GM12878 (cell line): ENCODE measurements around the gene MFAP2. TPM values are rescaled to one million over a fixed set of nuclear protein-coding genes. Genes with fewer than 3 reads are reported as not detected.

Source experiments
- ATAC-seq: fragments of 200-7000 bp; cut with Tn5 transposase; 3 replicates; pipeline ENCODE4 v1.9.1; 2020; ENCODE audit warnings: mild to moderate bottlenecking, moderate library complexity
- BruUV-seq: library from RNA; stranded (reverse); fragments of 400-500 nt; replicated peaks from 2 replicates; lab custom pipeline; 2021; lab: Mats Ljungman, UMichigan
- CTCF ChIA-PET: fragments of 300-600 bp; sonication (Branson Sonifier 250); formaldehyde crosslinking; extraction: SDS; loops from one replicate; lab custom pipeline; 2021; ENCODE audit warnings: inconsistent platforms; lab: Yijun Ruan, JAX
- POLR2A ChIA-PET: fragments of 350-600 bp; formaldehyde crosslinking; extraction: SDS; loops from one replicate; lab custom pipeline; 2021; ENCODE audit warnings: inconsistent platforms; lab: Charles Lee
- RAD21 ChIA-PET: fragments of 300-600 bp; sonication (Branson Sonifier 250); formaldehyde crosslinking; loops from one replicate; lab custom pipeline; 2023; ENCODE audit warnings: antibody characterized with exemption; ENCODE audit not compliant: unreplicated experiment; lab: Charles Lee
- SMC1A ChIA-PET: fragments of 300-600 bp; sonication (Branson Sonifier 250); formaldehyde crosslinking; loops from one replicate; lab custom pipeline; 2023; ENCODE audit not compliant: unreplicated experiment, uncharacterized antibody; lab: Charles Lee
- DNase-seq: peaks from one replicate; pipeline ENCODE4 v3.0.0-alpha.2; 2011; ENCODE audit warnings: low read depth, low spot score
- FAIRE-seq: peaks from 3 replicates; lab custom pipeline; 2011; peaks lifted over from hg19 to GRCh38; lab: Jason Lieb, UNC
- H2AFZ ChIP-seq: 2 replicates; pipeline ENCODE4 v1.6.0; 2011; ENCODE audit warnings: low read depth, low read length, control low read depth; ENCODE audit not compliant: control insufficient read depth
- H3K27ac ChIP-seq: 2 replicates; pipeline ENCODE4 v1.5.1; 2011; ENCODE audit warnings: control low read depth; ENCODE audit not compliant: control insufficient read depth, insufficient read depth
- H3K27me3 ChIP-seq, 2 experiments: replicated peaks in 1 of 2; 2 replicates each; pipeline versions ENCODE4 v1.6.0 to v1.6.1; 2011; ENCODE audit warnings: low read length in 1 of 2; ENCODE audit not compliant: control insufficient read depth in 2 of 2, insufficient read depth in 2 of 2
- H3K36me3 ChIP-seq, 2 experiments: 2 replicates each; pipeline ENCODE4 v1.5.1; 2011; ENCODE audit warnings: low read length in 1 of 2; ENCODE audit not compliant: control insufficient read depth in 2 of 2, insufficient read depth in 2 of 2
- H3K4me1 ChIP-seq: 2 replicates; pipeline ENCODE4 v1.6.1; 2011; ENCODE audit warnings: mild to moderate bottlenecking, low read length, moderate library complexity, mixed read lengths; ENCODE audit not compliant: control insufficient read depth, insufficient read depth
- H3K4me2 ChIP-seq: 2 replicates; pipeline ENCODE4 v1.6.0; 2011; ENCODE audit warnings: control low read depth; ENCODE audit not compliant: control insufficient read depth, insufficient read depth
- H3K4me3 ChIP-seq: fragments of 200-600 bp; sonication (generic); 2 replicates; pipeline ENCODE4 v1.5.1; 2016
- H3K79me2 ChIP-seq: 2 replicates; pipeline ENCODE4 v1.6.0; 2011; ENCODE audit warnings: low read length; ENCODE audit not compliant: control insufficient read depth, insufficient read depth
- H3K9ac ChIP-seq: 2 replicates; pipeline ENCODE4 v1.8.0; 2011; ENCODE audit warnings: low read length, control low read depth, mixed read lengths; ENCODE audit not compliant: control insufficient read depth, insufficient read depth
- H3K9me3 ChIP-seq: replicated peaks from 3 replicates; pipeline ENCODE4 v1.5.1; 2011; ENCODE audit warnings: mild to moderate bottlenecking, low read length; ENCODE audit not compliant: control insufficient read depth, insufficient read depth
- H4K20me1 ChIP-seq: 2 replicates; pipeline ENCODE4 v1.6.0; 2011; ENCODE audit not compliant: control insufficient read depth, insufficient read depth
- BCLAF1 ChIP-seq: fragments of 450-650 bp; IDR thresholded peaks from 2 replicates; pipeline ENCODE4 v1.6.1; 2017; ENCODE audit warnings: antibody characterized with exemption, mild to moderate bottlenecking, moderate library complexity
- E2F4 ChIP-seq: IDR thresholded peaks from 2 replicates; pipeline ENCODE4 v1.6.1; 2012; ENCODE audit warnings: low read depth, low read length, improper control_type of control experiment
- IKZF2 ChIP-seq, 2 experiments: fragments of 450-650 bp; IDR thresholded peaks; 2 replicates each; pipeline ENCODE4 v1.6.1; 2017; ENCODE audit warnings: mild to moderate bottlenecking in 2 of 2, moderate library complexity in 2 of 2
- JUND ChIP-seq: IDR thresholded peaks from 2 replicates; pipeline ENCODE4 v1.6.1; 2012; ENCODE audit warnings: low read depth, mild to moderate bottlenecking, low read length, improper control_type of control experiment, moderate library complexity
- RAD51 ChIP-seq: fragments of 450-650 bp; IDR thresholded peaks from 2 replicates; pipeline ENCODE4 v1.6.1; 2016; ENCODE audit warnings: moderate library complexity, mild to moderate bottlenecking, inconsistent platforms
- SMAD1 ChIP-seq: fragments of 450-650 bp; IDR thresholded peaks from 2 replicates; pipeline ENCODE4 v1.6.1; 2018; ENCODE audit warnings: mild to moderate bottlenecking, low read depth; ENCODE audit not compliant: partially characterized antibody
- SMARCA5 ChIP-seq: fragments of 450-650 bp; IDR thresholded peaks from 2 replicates; pipeline ENCODE4 v1.6.1; 2017; ENCODE audit warnings: mild to moderate bottlenecking
- SRF ChIP-seq, 2 experiments: IDR thresholded peaks; 2 replicates each; pipeline ENCODE4 v1.6.1; 2011; ENCODE audit warnings: low read depth in 2 of 2, low read length in 2 of 2, mild to moderate bottlenecking in 1 of 2, moderate library complexity in 1 of 2
- TCF3 ChIP-seq: IDR thresholded peaks from 2 replicates; pipeline ENCODE4 v1.6.1; 2012; ENCODE audit warnings: low read depth, mild to moderate bottlenecking, low read length, borderline replicate concordance; ENCODE audit not compliant: insufficient read depth
- ZNF217 ChIP-seq: fragments of 450-650 bp; IDR thresholded peaks from 2 replicates; pipeline ENCODE4 v1.6.1; 2017; ENCODE audit warnings: antibody characterized with exemption, mild to moderate bottlenecking
- WGBS: methylation state at CpG from one replicate; pipeline ENCODE4 v1.1.6; 2016; ENCODE audit warnings: low lambda C conversion rate; ENCODE audit not compliant: insufficient replicate concordance, insufficient coverage; ENCODE audit errors: missing lambda C conversion rate; 5-methylcytosine and 5-hydroxymethylcytosine counted together
- in situ Hi-C: fragments of 300-500 bp; cut with MboI; formaldehyde crosslinking; loops from 9 replicates; pipeline ENCODE4 v1.14.3; 2018; ENCODE audit warnings: mixed read lengths
- intact Hi-C: fragments of 100-400 bp; cut with micrococcal nuclease; formaldehyde crosslinking; loops from one replicate; pipeline ENCODE4 v1.14.2; 2022; ENCODE audit not compliant: unreplicated experiment
- polyA plus RNA-seq, 11 experiments: library from polyadenylated mRNA; depleted of rRNA in 4 of 11; unstranded in 6 of 11; stranded (reverse) in 5 of 11; fragments of >200 nt; fragmentation: Nextera tagmentation in 4 of 11; fragmentation: Illumina TruSeq in 1 of 11; extraction: Ambion mirVana in 4 of 11; extraction: Trizol in 1 of 11; gene quantifications; 1 replicate in 1 of 11; 2 replicates in 10 of 11; pipeline versions ENCODE4 v1.2.1 to v1.2.3, GENCODE V29; 2011 to 2016; ENCODE audit warnings: inconsistent platforms in 2 of 11, missing spikeins in 2 of 11, low read depth in 1 of 11
- total RNA-seq, 4 experiments: library from RNA; depleted of rRNA in 3 of 4; stranded (reverse); fragments of >200 nt in 3 of 4; fragmentation: Illumina TruSeq in 1 of 4; extraction: Trizol in 1 of 4; gene quantifications; 2 replicates each; pipeline versions ENCODE4 v1.2.1 to v1.2.3, GENCODE V29; 2013 to 2021
- TF ChIP-seq, protein P1 (sequence below): fragments of 450-650 bp; IDR thresholded peaks from 2 replicates; pipeline ENCODE4 v1.6.1; 2017; ENCODE audit warnings: mild to moderate bottlenecking, moderate library complexity

The MFAP2 gene
- total and polyA plus RNA-seq, 10 of the 15 experiments (the other 5 are each of a cell fraction or from before 2014, with no cell fraction given), result 0.16 TPM; not detected in 9

GRCh38 chr1:16971341-16972188, 8.9 kb downstream of the MFAP2 start (continued):
- TF ChIP-seq SRF (IDR thresholded peaks at IDR 0.05; ENCODE audit: low read depth in 2 of 2, low read length in 2 of 2) (no peak), JUND (no peak)
- TF ChIP-seq, protein P1, sequence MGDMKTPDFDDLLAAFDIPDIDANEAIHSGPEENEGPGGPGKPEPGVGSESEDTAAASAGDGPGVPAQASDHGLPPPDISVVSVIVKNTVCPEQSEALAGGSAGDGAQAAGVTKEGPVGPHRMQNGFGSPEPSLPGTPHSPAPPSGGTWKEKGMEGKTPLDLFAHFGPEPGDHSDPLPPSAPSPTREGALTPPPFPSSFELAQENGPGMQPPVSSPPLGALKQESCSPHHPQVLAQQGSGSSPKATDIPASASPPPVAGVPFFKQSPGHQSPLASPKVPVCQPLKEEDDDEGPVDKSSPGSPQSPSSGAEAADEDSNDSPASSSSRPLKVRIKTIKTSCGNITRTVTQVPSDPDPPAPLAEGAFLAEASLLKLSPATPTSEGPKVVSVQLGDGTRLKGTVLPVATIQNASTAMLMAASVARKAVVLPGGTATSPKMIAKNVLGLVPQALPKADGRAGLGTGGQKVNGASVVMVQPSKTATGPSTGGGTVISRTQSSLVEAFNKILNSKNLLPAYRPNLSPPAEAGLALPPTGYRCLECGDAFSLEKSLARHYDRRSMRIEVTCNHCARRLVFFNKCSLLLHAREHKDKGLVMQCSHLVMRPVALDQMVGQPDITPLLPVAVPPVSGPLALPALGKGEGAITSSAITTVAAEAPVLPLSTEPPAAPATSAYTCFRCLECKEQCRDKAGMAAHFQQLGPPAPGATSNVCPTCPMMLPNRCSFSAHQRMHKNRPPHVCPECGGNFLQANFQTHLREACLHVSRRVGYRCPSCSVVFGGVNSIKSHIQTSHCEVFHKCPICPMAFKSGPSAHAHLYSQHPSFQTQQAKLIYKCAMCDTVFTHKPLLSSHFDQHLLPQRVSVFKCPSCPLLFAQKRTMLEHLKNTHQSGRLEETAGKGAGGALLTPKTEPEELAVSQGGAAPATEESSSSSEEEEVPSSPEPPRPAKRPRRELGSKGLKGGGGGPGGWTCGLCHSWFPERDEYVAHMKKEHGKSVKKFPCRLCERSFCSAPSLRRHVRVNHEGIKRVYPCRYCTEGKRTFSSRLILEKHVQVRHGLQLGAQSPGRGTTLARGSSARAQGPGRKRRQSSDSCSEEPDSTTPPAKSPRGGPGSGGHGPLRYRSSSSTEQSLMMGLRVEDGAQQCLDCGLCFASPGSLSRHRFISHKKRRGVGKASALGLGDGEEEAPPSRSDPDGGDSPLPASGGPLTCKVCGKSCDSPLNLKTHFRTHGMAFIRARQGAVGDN, result no peak

DNA sequence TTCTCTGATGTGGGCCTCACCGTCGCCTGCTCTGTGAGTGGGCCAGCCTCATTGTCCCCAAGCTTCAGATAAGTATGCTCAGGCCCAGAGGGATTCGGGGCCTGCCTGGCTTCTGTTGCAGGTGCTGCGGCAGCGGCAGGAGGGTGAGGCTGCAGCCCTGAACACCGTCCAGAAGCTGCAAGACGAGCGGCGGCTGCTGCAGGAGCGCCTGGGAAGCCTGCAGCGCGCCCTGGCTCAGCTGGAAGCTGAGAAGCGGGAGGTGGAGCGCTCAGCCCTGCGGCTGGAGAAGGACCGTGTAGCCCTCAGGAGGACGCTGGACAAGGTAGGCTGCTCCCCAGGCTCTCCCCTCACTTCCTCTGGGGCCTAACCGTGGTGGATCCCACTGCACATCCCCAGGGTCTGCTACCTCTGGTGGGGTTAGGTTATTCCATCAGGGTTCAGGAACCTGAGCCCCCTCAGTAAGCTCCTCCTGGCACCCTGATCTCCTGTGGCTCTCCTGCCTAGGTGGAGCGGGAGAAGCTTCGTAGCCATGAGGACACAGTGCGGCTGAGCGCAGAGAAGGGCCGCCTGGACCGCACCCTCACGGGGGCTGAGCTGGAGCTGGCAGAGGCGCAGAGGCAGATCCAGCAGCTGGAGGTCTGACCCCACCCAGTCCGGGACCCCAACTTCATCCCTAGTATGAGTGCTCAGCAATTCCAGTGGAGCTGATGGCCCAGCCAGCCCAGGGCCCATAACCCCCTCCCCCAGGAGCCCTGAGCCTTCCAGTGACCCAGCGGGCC, 10.1 kb downstream of the MFAP2 start:
- intact Hi-C loops, result no loop called here
- ATAC-seq, result no peak
- ChIA-PET POLR2A (no interaction called here), RAD21 (interaction anchor here (0.6 kb wide), 1 partner anchor 349 kb away, joined by 3 read pairs; no protein-coding TSS in a partner anchor), CTCF (no interaction called here), SMC1A (no interaction called here)
- Histone ChIP-seq H3K36me3 (no peaks in the 10 kb centered on the region), H3K4me2 (no peak overlapping the region), H3K27ac (no peak overlapping the region), H4K20me1 (no peaks in the 10 kb centered on the region), H3K4me1 (no peaks in the 10 kb centered on the region), H3K79me2 (no peaks in the 10 kb centered on the region), H3K27me3 (no peaks in the 10 kb centered on the region), H3K4me3 (no peak overlapping the region), H3K9me3 (no peaks in the 10 kb centered on the region), H2AFZ (no peak overlapping the region), H3K9ac (no peak overlapping the region)
- DNase-seq, result no peak
- no TSS peak for BruUV-seq
- 70% methylated on average over 28 of the region's 28 CpGs for WGBS
- in situ Hi-C loops, result no loop called here
- FAIRE-seq, result no peak
- TF ChIP-seq ZNF217 (no peak), BCLAF1 (no peak), E2F4 (no peak), SMARCA5 (no peak), RAD51 (no peak), SMAD1 (no peak), TCF3 (no peak), IKZF2 (IDR thresholded peaks at IDR 0.05) (no peak)
